Nephron progenitor cell (in vitro differentiated cells): ENCODE measurements around the gene SYNE2.

Source experiments
- DNase-seq: peaks from one replicate; pipeline ENCODE4 v3.0.0; 2021
- H3K27ac Mint-ChIP-seq: 2 replicates; pipeline ENCODE4 v1.8.0; 2021; ENCODE audit warnings: mild to moderate bottlenecking, moderate library complexity, mixed read lengths
- H3K27me3 Mint-ChIP-seq: 2 replicates; pipeline ENCODE4 v1.8.0; 2021; ENCODE audit warnings: mild to moderate bottlenecking, low read depth, mixed read lengths; ENCODE audit not compliant: poor library complexity
- H3K36me3 Mint-ChIP-seq: 2 replicates; pipeline ENCODE4 v1.8.0; 2021; ENCODE audit warnings: low read depth, mixed read lengths
- H3K4me1 Mint-ChIP-seq: 2 replicates; pipeline ENCODE4 v1.8.0; 2021; ENCODE audit warnings: mixed read lengths
- H3K4me3 Mint-ChIP-seq: 2 replicates; pipeline ENCODE4 v1.8.0; 2021; ENCODE audit warnings: mild to moderate bottlenecking, moderate library complexity, mixed read lengths
- H3K9me3 Mint-ChIP-seq: 2 replicates; pipeline ENCODE4 v1.8.0; 2021; ENCODE audit warnings: mild to moderate bottlenecking, moderate library complexity, mixed read lengths
- TF ChIP-seq, protein P1 (sequence below): fragments of 200-600 bp; sonication (generic); IDR thresholded peaks from 2 replicates; pipeline ENCODE4 v1.5.0; 2021; ENCODE audit warnings: antibody characterized with exemption

The SYNE2 gene

GRCh38 chr14:64060199-64060545 is 207.4 kb downstream of the SYNE2 start:
- H3K4me1 Mint-ChIP-seq = peaks cover 6% of the 10 kb centered on the region
- H3K4me3 Mint-ChIP-seq = no peak overlapping the region
- peak overlapping the region; percentile 31 for H3K27ac Mint-ChIP-seq
- no peaks in the 10 kb centered on the region for H3K9me3 Mint-ChIP-seq
- no peaks in the 10 kb centered on the region for H3K27me3 Mint-ChIP-seq
- DNase-seq = no peak
- H3K36me3 Mint-ChIP-seq = peaks cover 42% of the 10 kb centered on the region
- TF ChIP-seq, protein P1, sequence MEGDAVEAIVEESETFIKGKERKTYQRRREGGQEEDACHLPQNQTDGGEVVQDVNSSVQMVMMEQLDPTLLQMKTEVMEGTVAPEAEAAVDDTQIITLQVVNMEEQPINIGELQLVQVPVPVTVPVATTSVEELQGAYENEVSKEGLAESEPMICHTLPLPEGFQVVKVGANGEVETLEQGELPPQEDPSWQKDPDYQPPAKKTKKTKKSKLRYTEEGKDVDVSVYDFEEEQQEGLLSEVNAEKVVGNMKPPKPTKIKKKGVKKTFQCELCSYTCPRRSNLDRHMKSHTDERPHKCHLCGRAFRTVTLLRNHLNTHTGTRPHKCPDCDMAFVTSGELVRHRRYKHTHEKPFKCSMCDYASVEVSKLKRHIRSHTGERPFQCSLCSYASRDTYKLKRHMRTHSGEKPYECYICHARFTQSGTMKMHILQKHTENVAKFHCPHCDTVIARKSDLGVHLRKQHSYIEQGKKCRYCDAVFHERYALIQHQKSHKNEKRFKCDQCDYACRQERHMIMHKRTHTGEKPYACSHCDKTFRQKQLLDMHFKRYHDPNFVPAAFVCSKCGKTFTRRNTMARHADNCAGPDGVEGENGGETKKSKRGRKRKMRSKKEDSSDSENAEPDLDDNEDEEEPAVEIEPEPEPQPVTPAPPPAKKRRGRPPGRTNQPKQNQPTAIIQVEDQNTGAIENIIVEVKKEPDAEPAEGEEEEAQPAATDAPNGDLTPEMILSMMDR = no peak

GRCh38 chr14:64060648-64061096 is 207.9 kb downstream of the SYNE2 start:
- H3K27me3 Mint-ChIP-seq = no peaks in the 10 kb centered on the region
- TF ChIP-seq, protein P1 = peak; percentile 50
- H3K9me3 Mint-ChIP-seq = no peaks in the 10 kb centered on the region
- no peak overlapping the region for H3K27ac Mint-ChIP-seq
- peaks cover 44% of the 10 kb centered on the region for H3K36me3 Mint-ChIP-seq
- no peak overlapping the region for H3K4me3 Mint-ChIP-seq
- H3K4me1 Mint-ChIP-seq = peaks cover 6% of the 10 kb centered on the region
- DNase-seq = peak; percentile 33

GRCh38 chr14:64061115-64061514 is 208.3 kb downstream of the SYNE2 start:
- Mint-ChIP-seq H3K4me3 (no peak overlapping the region), H3K27ac (no peak overlapping the region), H3K36me3 (peaks cover 40% of the 10 kb centered on the region), H3K4me1 (peaks cover 6% of the 10 kb centered on the region), H3K9me3 (no peaks in the 10 kb centered on the region), H3K27me3 (no peaks in the 10 kb centered on the region)
- no peak for DNase-seq
- TF ChIP-seq, protein P1 = no peak

DNA sequence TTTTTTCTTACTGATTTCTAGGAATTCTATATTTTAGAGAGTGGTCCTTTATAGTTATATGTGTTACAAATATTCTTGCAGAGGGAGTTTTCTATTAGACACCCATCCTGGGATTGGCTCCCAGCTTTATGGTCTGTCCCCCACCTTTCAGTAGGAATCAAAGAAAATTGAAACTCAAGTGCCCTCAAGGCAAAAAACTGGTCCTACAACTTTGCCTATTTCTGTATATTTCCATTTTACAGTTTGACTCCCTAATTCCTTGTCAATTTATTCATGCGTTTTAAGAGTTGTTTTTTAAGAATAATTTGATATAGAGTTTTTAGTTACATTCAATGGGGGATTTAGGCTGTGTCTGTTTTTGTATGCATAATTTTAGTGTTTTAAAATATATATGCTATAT is 208.9 kb downstream of the SYNE2 start:
- Mint-ChIP-seq H3K27ac (no peak overlapping the region), H3K4me3 (no peak overlapping the region), H3K36me3 (peaks cover 40% of the 10 kb centered on the region), H3K27me3 (no peaks in the 10 kb centered on the region), H3K4me1 (peaks cover 6% of the 10 kb centered on the region), H3K9me3 (no peaks in the 10 kb centered on the region)
- TF ChIP-seq, protein P1 = no peak
- DNase-seq = no peak

DNA sequence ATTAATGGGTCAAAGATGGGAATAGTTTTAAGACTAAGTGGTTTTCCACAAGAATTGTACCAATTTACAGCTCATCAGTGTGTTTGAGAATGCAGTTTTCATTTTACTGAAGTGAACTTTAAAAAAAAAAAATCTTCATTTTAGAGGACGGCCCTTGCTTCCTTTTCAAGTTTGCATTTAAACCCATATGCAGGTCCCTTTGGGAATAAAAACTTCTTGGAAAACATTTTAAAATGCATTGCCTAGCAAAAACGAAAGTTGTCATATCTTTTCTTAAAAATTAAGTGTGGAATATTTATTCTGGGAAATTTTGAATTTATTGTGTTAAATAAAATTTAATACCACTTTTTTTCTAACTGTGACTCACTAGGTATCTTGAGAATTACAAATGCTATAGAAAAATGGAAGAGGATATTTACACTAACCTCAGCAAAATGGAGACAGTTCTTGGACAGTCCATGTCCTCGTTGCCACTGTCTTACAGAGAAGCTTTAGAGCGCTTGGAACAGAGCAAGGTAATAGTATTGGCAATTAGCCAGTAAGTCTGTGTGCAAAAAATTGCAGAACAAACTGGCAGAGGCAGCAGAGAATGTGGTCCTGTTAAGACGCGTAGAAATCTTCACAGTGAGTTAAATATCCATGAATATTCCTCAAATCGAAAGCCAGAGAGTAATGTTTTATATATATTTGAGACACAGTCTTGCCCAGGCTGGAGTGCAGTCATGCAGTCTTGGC is 209.7 kb downstream of the SYNE2 start:
- H3K9me3 Mint-ChIP-seq = no peaks in the 10 kb centered on the region
- no peak overlapping the region for H3K4me3 Mint-ChIP-seq
- TF ChIP-seq, protein P1 = no peak
- no peak for DNase-seq
- peaks cover 33% of the 10 kb centered on the region for H3K36me3 Mint-ChIP-seq
- H3K27me3 Mint-ChIP-seq = no peaks in the 10 kb centered on the region
- peak overlapping the region; percentile 22 for H3K27ac Mint-ChIP-seq
- H3K4me1 Mint-ChIP-seq = peaks cover 6% of the 10 kb centered on the region

GRCh38 chr14:64064447-64064846 is 211.6 kb downstream of the SYNE2 start:
- Mint-ChIP-seq H3K27ac (no peak overlapping the region), H3K4me3 (no peak overlapping the region), H3K9me3 (no peaks in the 10 kb centered on the region), H3K36me3 (peaks cover 17% of the 10 kb centered on the region), H3K4me1 (peaks cover 6% of the 10 kb centered on the region), H3K27me3 (no peaks in the 10 kb centered on the region)
- TF ChIP-seq, protein P1 = no peak
- no peak for DNase-seq
